Skin of body (tissue), 2 donors: ENCODE data around the gene WEE2. TPM values are rescaled to one million over a fixed set of nuclear protein-coding genes. Genes with fewer than 3 reads are reported as not detected.
A peak's percentile ranks its signal among the peaks of the same experiment; 100 is the strongest.
"Not testable (repeated sequence)": the region's sequence is repeated elsewhere in the genome, so short reads cannot be mapped to it uniquely, and the experiment has no call there.

ENCODE experiments used
- DNase-seq: peaks from one replicate; lab custom pipeline; 2025; lab: John Stamatoyannopoulos, UW
- total RNA-seq: library from RNA; depleted of rRNA; stranded (reverse); fragments of >200 nt; gene quantifications from one replicate; pipeline ENCODE4 v1.2.3, GENCODE V29; 2014

The WEE2 gene
- total RNA-seq, 1 donor from 2014 or later = 0.10 TPM

DNA sequence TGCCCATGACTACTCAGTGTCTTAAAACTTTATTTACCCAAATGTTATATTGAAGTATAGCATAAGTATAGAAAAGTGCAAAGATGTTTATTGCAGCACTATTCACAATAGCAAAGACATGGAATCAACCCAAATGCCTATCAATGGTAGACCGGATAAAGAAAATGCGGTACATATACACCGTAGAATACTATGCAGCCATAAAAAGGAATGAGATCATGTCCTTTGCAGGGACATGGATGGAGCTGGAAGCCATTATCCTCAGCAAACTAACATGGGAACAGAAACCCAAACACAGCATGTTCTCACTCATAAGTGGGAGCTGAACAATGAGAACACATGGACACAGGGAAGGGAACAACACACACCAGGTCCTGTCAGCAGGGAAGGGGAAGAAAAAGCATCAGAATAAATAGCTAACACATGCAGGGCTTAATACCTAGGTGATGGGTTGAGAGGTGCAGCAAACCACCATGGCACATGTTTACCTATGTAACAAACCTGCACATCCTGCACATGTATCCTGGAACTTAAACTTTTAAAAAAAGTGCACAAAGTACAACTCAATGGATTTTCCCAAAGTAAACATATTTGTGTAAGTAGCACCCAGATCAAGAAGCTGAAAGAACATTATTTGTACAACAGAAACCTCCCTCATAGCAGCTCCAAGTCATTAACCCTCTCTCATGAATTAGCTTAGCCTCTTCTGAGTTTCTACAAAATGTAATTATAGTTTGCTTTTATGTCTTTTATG is 18.9 kb upstream of the WEE2 start:
- not testable (repeated sequence) for DNase-seq

DNA sequence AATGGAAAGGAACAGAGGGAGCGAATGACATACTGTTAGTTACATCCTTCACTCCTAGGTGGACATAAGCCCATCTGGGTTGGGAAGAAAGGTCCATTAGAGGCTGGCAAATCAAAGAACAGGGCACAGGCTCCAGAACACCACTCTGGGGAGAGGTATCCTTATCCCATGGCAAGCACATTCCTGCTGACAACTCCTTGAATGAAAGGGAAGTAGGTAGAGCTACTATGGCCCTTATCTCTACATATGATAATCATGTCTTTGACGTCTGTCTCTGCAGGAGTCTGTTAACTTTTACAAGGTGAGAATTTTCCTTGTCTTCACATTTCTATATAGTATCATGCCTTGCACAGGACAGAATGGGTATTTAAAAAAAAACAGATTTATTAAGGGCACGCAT is 16.6 kb upstream of the WEE2 start:
- DNase-seq = no peak

GRCh38 chr7:141691961-141692360 is 16.2 kb upstream of the WEE2 start:
- no peak for DNase-seq

DNA sequence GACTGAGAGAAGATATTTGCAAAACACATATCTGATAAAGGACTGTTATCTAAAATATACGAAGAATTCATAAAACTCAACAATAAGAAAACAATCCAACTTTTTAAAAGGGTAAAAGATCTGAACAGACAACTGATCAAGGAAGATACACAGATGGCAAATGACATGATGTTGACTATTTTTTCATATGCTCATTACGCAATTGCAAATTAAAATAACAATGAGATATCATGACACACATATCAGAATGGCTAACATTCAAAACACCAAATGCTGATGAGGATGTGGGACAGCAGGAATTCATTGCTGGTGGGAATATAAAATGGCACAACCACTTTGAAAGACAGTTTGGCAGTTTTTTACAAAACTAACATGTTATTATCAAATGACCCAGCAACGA is 15.1 kb upstream of the WEE2 start:
- DNase-seq = no peak

- no peak for DNase-seq
Observed at GRCh38 chr7:141695803-141696289, 12.3 kb upstream of the WEE2 start.

- no peak for DNase-seq
Observed at GRCh38 chr7:141696348-141696747, 11.8 kb upstream of the WEE2 start.

DNA sequence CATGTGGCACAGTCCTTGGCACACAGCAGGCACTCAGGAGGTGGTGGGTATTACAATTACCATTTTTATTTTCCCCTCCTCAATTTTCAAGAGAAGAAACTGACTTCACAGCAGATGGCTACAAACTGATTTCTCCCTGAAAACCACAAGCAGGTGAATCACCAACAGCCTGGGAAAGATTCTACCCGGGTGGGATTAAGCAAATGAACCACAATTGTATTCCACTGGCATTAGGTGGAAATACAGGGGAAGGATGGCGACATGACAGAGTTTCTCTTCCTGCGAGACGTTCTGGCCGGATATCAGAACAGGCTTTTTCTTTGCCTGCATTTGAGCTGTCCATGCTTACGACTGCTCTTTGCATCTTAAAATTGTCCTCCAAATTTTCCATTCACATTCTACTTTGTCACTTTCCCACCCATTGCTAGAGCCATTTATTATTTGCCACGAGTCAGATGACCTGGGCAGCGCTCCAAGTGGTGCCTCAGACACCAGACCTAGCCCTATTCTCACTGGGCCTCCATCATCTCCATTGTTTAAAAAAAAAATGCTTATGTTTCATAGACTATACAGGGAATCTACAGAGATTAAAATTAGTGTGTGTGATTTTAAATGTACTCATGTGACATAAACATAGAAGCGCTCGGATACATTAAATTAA is 10.8 kb upstream of the WEE2 start:
- no peak for DNase-seq

DNA sequence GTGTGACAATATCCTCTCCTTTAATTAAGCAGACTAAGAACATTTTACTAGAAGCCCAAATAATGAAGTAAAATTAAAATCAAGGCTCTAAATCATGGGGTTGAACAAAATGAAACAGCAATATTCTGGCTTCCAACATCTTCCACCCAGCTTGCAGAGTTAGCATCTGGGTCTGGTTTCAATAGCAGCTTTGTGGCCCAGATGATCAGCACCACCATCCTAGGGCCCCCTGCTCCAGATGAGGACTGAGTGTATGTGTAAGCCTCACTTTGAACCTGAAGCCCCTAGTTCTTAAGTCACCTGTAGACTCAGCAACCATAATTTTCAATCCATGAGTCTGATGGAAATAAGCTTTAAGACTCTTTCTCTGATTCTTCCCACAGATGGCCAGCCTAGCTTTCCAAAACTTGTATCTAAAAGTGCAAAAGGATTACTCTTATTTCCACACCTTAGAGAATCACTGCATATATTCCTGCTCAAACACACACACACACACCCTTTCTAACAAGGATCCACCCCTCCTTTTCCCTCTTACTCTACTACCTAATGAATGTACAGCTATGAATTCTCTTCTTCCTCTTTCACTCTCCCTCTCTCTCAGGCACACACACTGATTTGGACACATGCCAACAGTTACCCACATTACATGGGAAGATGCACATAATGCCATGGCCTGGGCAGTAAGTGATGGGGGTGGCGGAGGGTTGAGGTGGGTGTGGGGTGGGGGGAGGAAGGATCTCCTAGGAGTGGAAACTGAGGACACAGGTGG is 9.7 kb upstream of the WEE2 start:
- no peak for DNase-seq

DNA sequence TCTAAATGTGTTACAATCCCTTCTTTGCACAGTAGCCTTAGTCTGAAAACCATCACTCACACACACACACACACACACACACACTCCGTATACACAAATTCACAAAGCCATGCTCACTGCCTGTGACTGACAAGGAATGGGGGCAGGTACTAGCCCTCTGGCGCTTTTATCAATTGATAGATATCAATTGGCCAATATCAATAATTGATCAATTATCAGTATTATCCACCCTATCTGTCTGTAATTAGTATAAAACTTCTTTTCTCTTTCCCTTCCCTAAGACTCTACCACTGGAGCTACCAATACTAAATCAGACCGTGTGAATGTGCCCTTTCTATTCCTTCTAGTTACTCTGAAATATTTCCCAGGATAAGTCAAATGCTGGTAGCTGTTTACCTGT is 8.3 kb upstream of the WEE2 start:
- no peak for DNase-seq

GRCh38 chr7:141700296-141700847 is 7.8 kb upstream of the WEE2 start:
- DNase-seq = no peak

DNA sequence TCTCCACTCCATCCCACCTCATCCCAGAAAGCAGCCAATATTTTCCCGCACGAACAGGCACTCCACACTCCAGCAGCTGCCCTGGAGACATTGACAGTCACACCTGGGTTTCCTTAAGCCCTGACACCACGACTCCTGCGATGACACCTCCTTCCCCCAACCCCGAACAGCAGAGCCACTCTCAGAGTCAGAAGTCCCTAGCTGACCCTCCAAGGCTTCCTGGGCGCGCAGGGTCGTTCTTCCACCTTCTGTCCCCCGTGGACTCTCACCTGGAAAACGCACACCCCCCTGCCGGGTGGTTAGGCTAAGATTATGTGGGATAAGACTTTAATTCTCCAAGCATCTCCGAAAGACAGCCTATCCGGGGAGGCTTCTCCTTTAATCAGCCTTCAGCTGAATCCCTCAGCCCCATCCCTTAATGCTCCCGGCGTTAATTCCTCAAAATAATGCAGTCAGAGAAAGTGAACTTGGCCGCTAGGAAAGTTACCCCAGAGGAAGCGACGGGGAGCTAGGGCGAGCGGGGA is 7.2 kb upstream of the WEE2 start:
- DNase-seq = no peak

GRCh38 chr7:141701489-141702046 is 6.6 kb upstream of the WEE2 start:
- DNase-seq = peak; percentile 9

DNA sequence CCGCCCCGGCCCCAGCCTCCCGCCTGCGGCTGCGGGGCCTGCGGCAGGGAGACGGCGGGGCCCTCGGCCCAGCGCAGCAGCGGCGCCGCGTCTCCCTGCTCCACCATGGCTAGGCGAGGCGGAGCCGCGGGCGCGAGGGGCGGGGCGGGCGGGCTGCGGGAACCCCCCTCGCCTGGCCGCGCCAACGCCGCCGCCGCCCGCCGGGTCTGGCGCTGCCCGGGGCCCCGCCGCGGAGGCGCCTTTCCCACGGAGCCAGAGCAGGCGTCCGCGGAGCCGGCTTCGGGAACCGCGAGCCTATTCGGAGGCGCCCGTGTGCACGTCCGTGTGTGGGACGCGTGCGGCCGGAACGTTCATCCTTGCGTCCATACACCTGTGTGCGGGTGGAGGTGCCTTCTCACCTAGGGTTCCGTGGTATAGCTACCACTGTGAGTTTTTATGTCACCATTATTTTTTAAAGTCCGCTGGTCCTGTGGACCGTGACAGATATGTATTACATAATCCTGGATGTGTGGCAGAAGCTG is 6.0 kb upstream of the WEE2 start, which contains the start of gene DENND11:
Gene DENND11, minus strand, starts transcription at position 120 of the 521 bp plus-strand sequence. Its CDS starts 13 bp downstream, at position 107.
- DNase-seq = no peak

DNA sequence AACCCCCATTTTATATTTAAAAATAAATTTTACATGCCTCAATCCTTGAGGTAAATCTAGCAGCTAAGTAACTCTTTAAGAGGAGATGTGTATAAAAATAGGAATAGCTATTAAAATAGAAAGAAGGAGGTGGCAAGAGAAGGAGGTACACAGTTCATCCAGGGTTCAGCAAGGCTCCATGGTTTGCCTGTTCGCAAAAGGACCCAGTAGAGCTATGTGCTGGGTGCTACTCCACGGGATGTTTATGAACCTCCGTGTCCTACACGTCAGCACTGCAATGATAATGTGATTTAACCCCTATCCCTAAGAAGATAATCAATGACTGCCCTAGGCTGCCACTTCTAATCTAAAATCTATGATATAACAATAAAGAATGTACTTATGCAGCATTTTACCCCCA is 5.3 kb upstream of the WEE2 start:
- no peak for DNase-seq

GRCh38 chr7:141704112-141704511 is 4.0 kb upstream of the WEE2 start:
- DNase-seq = no peak

DNA sequence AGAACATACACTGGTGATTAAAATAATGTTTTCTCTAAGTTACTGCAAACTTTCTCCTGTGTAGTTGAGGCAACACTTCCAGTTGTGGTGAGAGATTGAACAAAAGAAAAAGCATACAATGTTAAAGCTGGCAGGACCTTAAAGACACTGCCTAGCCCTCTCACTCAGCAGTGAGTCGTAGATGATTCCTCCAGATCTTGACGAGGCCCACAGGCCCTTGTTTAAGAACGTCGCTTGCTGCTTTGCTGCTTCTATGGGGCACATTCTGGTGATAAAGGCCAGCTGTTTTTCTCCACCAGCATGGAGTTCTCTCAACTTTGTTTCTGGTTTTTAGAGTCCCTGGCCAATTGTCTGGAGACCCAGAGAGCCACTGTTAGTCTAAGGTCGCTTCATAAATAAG is 3.4 kb upstream of the WEE2 start:
- no peak for DNase-seq

GRCh38 chr7:141706239-141707064 is 1.7 kb upstream of the WEE2 start:
- DNase-seq = no peak

DNA sequence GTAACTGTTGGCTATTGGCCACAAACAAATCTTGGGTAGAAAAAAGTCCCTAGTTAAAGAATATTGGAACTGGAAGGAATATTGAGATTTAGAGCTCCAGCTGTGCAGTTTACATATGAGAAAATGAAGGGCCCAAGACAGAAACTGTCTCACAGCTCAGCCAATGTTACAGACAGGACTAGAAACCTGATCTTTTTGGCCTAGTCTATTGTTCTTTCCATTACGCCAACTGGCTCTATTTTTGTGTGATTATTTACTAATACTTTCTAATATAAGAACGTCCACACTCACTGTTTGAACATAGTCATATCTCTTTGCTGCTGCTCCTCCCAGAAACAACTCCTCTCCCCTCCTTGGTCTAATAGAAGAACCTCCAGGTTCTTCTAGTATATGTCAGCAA is 1.2 kb downstream of the WEE2 start:
- DNase-seq = no peak

DNA sequence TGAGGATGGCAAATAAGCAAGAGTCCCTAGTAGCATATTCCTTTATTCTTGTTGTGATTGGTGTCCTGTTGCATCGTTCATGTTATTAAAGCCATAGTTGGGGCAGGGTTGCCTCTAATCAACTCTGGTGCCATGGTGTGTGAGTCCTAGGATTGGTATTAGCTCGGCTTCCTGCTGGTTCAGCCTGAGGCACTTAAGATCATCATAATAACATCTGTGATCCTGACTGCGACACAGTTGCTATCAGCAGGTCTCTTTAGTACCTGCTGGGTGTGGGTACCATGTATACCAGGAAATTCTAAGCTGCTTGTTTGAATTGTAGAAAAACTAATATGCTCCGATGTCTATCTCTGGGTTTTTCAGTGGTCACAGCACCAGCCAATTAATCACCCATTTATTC is 1.6 kb downstream of the WEE2 start:
- DNase-seq = no peak

DNA sequence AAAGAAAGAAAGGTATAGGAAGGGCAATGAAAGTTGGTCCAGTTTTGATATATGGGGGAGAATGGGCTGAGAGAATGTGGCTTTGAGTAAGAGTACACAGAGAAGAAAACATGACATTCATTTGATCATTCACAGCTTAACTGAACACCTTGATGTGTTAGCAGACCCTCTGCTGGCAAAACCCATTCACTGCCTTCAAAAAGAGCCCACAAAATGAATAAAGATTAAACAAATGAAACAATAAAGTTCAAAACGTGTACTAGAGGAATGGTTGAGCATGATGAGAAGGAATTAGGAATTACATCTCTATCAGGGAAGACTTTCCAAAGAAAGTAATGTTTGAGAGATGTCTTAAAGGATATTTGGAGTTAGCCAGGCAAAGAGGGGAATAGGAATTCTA is 2.1 kb downstream of the WEE2 start:
- DNase-seq = no peak
